Measurements from ENCODE around the gene CNGA4.
"Not testable (repeated sequence)": the region's sequence is repeated elsewhere in the genome, so short reads cannot be mapped to it uniquely, and the experiment has no call there.

Gene CNGA4

DNA sequence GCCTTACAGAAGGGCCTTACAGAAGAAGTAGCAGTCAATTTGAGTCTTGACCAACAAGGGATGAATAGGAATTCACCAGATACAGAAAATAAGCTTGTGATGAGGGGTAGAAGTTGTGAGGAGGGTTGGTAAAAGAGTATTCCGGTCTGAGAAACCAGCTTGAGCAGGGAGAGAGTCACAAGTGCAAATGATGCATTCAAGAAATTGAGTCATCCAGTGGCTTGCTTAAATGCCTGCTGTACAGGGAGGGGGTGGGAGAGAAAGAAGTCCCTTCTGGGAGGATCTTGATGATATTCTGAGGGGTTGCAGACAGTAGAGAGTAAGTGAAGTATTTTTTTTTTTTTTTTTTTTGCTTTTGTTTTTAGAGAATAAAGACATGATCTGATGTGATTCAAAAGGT, 29.9 kb downstream of the CNGA4 start:
- DNase-seq (ENCODE audit: low spot score) = no peak

GRCh38 chr11:6269994-6270393, 31.1 kb downstream of the CNGA4 start:
- DNase-seq (ENCODE audit: low spot score) = no peak

DNA sequence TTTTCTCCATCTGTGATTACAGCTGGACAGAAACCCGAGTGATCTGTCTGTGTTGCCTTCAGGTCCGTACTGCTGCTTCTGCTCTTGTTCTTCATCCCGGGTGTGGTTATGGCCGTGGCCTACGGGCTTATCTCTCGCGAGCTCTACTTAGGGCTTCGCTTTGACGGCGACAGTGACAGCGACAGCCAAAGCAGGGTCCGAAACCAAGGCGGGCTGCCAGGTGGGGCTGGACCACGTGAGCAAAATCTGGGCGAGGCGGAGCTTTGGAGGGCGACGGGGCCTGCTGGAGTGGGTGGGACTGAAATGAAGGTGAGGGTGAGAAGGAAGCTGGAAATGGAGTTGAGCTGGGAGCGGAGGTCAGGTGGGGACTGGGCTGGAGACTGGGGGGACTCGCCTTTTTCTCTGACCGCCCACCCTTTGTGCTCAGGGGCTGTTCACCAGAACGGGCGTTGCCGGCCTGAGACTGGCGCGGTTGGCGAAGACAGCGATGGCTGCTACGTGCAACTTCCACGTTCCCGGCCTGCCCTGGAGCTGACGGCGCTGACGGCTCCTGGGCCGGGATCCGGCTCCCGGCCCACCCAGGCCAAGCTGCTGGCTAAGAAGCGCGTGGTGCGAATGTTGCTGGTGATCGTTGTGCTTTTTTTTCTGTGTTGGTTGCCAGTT, 31.8 kb downstream of the CNGA4 start:
- DNase-seq (ENCODE audit: low spot score) = no peak

- DNase-seq (ENCODE audit: low spot score) = no peak
Observed at GRCh38 chr11:6271598-6271997, 32.7 kb downstream of the CNGA4 start.

- DNase-seq (ENCODE audit: low spot score) = no peak
Observed at GRCh38 chr11:6273188-6273587, 34.3 kb downstream of the CNGA4 start.

- DNase-seq (ENCODE audit: low spot score) = not testable (repeated sequence)
Observed at GRCh38 chr11:6280809-6281208, 41.9 kb downstream of the CNGA4 start.

GRCh38 chr11:6283453-6284023, 44.6 kb downstream of the CNGA4 start:
- DNase-seq (ENCODE audit: low spot score) = no peak

- DNase-seq (ENCODE audit: low spot score) = no peak
Observed at GRCh38 chr11:6284250-6284649, 45.4 kb downstream of the CNGA4 start.

- no peak for DNase-seq (ENCODE audit: low spot score)
Observed at GRCh38 chr11:6285019-6285418, 46.1 kb downstream of the CNGA4 start.

Measured in activated CD4-positive, alpha-beta T cell treated with anti-CD3 and anti-CD28 coated beads, Interleukin-2, Interleukin-4, amounts not matched to agents 100 ng/mL and 50 ng/mL, durations not matched to agents 16 hours and 8 hours (primary cell).